ENCODE measurements around the gene ARFGEF2. TPM values are rescaled to one million over a fixed set of nuclear protein-coding genes. Genes with fewer than 3 reads are reported as not detected.

ARFGEF2 gene
- polyA plus RNA-seq, 4 donors, result 10.8 to 36.1 (median 14.2) TPM

GRCh38 chr20:48919336-48919881, 2.1 kb upstream of the ARFGEF2 start:
- Histone ChIP-seq H3K27ac (ENCODE audit: low read depth in 1 of 3, low read length in 2 of 3) (peak overlapping the region in 1 of 3 donors; percentile 98), H3K36me3 (ENCODE audit: control insufficient read depth in 3 of 3, insufficient read depth in 2 of 3, low read depth in 1 of 3, low read length in 3 of 3) (no peaks in the 10 kb centered on the region), H3K4me1 (ENCODE audit: control insufficient read depth in 3 of 3, insufficient read depth in 2 of 3, low read depth in 1 of 3, low read length in 2 of 3) (peaks cover 0 to 25% (median 8%) of the 10 kb centered on the region in 3 donors), H3K27me3 (ENCODE audit: control insufficient read depth in 3 of 3, insufficient read depth in 3 of 3, low read length in 3 of 3) (no peaks in the 10 kb centered on the region), H3K9me3 (ENCODE audit: control insufficient read depth in 2 of 2, insufficient read depth in 1 of 2, low read depth in 1 of 2, low read length in 1 of 2) (no peaks in the 10 kb centered on the region), H3K4me3 (ENCODE audit: low read depth in 1 of 3, low read length in 3 of 3) (no peak overlapping the region)
- FAIRE-seq, result no peak
- WGBS, 3 donors, result 75 to 90% (median 85%) methylated on average over 6 of the region's 6 CpGs
- DNase-seq, result no peak

GRCh38 chr20:48919882-48920526, 1.5 kb upstream of the ARFGEF2 start:
- no peak for FAIRE-seq
- Histone ChIP-seq H3K36me3 (ENCODE audit: control insufficient read depth in 3 of 3, insufficient read depth in 2 of 3, low read depth in 1 of 3, low read length in 3 of 3) (no peaks in the 10 kb centered on the region), H3K4me1 (ENCODE audit: control insufficient read depth in 3 of 3, insufficient read depth in 2 of 3, low read depth in 1 of 3, low read length in 2 of 3) (peaks cover 0 to 28% (median 9%) of the 10 kb centered on the region in 3 donors), H3K27ac (ENCODE audit: low read depth in 1 of 3, low read length in 2 of 3) (peak overlapping the region in 2 of 3 donors; percentile 9 to 98), H3K4me3 (ENCODE audit: low read depth in 1 of 3, low read length in 3 of 3) (no peak overlapping the region), H3K27me3 (ENCODE audit: control insufficient read depth in 3 of 3, insufficient read depth in 3 of 3, low read length in 3 of 3) (no peaks in the 10 kb centered on the region), H3K9me3 (ENCODE audit: control insufficient read depth in 2 of 2, insufficient read depth in 1 of 2, low read depth in 1 of 2, low read length in 1 of 2) (no peaks in the 10 kb centered on the region)
- DNase-seq, result peak; percentile 60 to 79
- WGBS, 3 donors, result 50 to 66% (median 60%) methylated on average over 5 of the region's 5 CpGs

GRCh38 chr20:48920527-48921167, 864 bp upstream of the ARFGEF2 start:
- peak overlapping the region; percentile 87 to 90 (median 89) for H3K4me3 ChIP-seq (ENCODE audit: low read depth in 1 of 3, low read length in 3 of 3)
- H3K27ac ChIP-seq (ENCODE audit: low read depth in 1 of 3, low read length in 2 of 3), result peak overlapping the region; percentile 98 to 99 (median 99)
- no peaks in the 10 kb centered on the region for H3K36me3 ChIP-seq (ENCODE audit: control insufficient read depth in 3 of 3, insufficient read depth in 2 of 3, low read depth in 1 of 3, low read length in 3 of 3)
- DNase-seq, result no peak
- WGBS, 3 donors, result 18 to 23% (median 22%) methylated on average over 10 of the region's 10 CpGs
- no peaks in the 10 kb centered on the region for H3K9me3 ChIP-seq (ENCODE audit: control insufficient read depth in 2 of 2, insufficient read depth in 1 of 2, low read depth in 1 of 2, low read length in 1 of 2)
- FAIRE-seq, result no peak
- peaks cover 2 to 32% (median 13%) of the 10 kb centered on the region in 3 donors for H3K4me1 ChIP-seq (ENCODE audit: control insufficient read depth in 3 of 3, insufficient read depth in 2 of 3, low read depth in 1 of 3, low read length in 2 of 3)
- no peaks in the 10 kb centered on the region for H3K27me3 ChIP-seq (ENCODE audit: control insufficient read depth in 3 of 3, insufficient read depth in 3 of 3, low read length in 3 of 3)

GRCh38 chr20:48921883-48922820, 641 bp downstream of the ARFGEF2 start:
- WGBS, 3 donors, result 5 to 8% (median 5%) methylated on average over 29 to 34 of the region's 34 CpGs
- FAIRE-seq, result no peak

GRCh38 chr20:48923149-48923718, 1.7 kb downstream of the ARFGEF2 start:
- Histone ChIP-seq H3K36me3 (ENCODE audit: control insufficient read depth in 3 of 3, insufficient read depth in 2 of 3, low read depth in 1 of 3, low read length in 3 of 3) (peaks cover 0 to 3% (median 0%) of the 10 kb centered on the region in 3 donors), H3K9me3 (ENCODE audit: control insufficient read depth in 2 of 2, insufficient read depth in 1 of 2, low read depth in 1 of 2, low read length in 1 of 2) (no peaks in the 10 kb centered on the region), H3K4me1 (ENCODE audit: control insufficient read depth in 3 of 3, insufficient read depth in 2 of 3, low read depth in 1 of 3, low read length in 2 of 3) (peaks cover 2 to 42% (median 15%) of the 10 kb centered on the region in 3 donors), H3K27me3 (ENCODE audit: control insufficient read depth in 3 of 3, insufficient read depth in 3 of 3, low read length in 3 of 3) (no peaks in the 10 kb centered on the region), H3K27ac (ENCODE audit: low read depth in 1 of 3, low read length in 2 of 3) (peak overlapping the region; percentile 24 to 99 (median 98)), H3K4me3 (ENCODE audit: low read depth in 1 of 3, low read length in 3 of 3) (peak overlapping the region in 2 of 3 donors; percentile 87 to 90)
- DNase-seq (peak; percentile 45 to 66), FAIRE-seq (no peak)
- WGBS, 3 donors, result 14 to 39% (median 14%) methylated on average over 4 of the region's 4 CpGs

More at GRCh38 chr20:48921883-48922820, 641 bp downstream of the ARFGEF2 start:
- Histone ChIP-seq H3K4me1 (ENCODE audit: control insufficient read depth in 3 of 3, insufficient read depth in 2 of 3, low read depth in 1 of 3, low read length in 2 of 3) (peaks cover 2 to 42% (median 15%) of the 10 kb centered on the region in 3 donors), H3K9me3 (ENCODE audit: control insufficient read depth in 2 of 2, insufficient read depth in 1 of 2, low read depth in 1 of 2, low read length in 1 of 2) (no peaks in the 10 kb centered on the region), H3K27me3 (ENCODE audit: control insufficient read depth in 3 of 3, insufficient read depth in 3 of 3, low read length in 3 of 3) (no peaks in the 10 kb centered on the region), H3K4me3 (ENCODE audit: low read depth in 1 of 3, low read length in 3 of 3) (peak overlapping the region; percentile 87 to 90 (median 89)), H3K27ac (ENCODE audit: low read depth in 1 of 3, low read length in 2 of 3) (peak overlapping the region; percentile 98 to 99 (median 99)), H3K36me3 (ENCODE audit: control insufficient read depth in 3 of 3, insufficient read depth in 2 of 3, low read depth in 1 of 3, low read length in 3 of 3) (peaks cover 0 to 3% (median 0%) of the 10 kb centered on the region in 3 donors)
- DNase-seq, result peak in 1 of 2 donors; percentile 63

- FAIRE-seq (no peak), DNase-seq (no peak)
- H3K4me3 ChIP-seq (ENCODE audit: low read depth in 1 of 3, low read length in 3 of 3), result no peak overlapping the region
- peaks cover 0 to 3% (median 0%) of the 10 kb centered on the region in 3 donors for H3K36me3 ChIP-seq (ENCODE audit: control insufficient read depth in 3 of 3, insufficient read depth in 2 of 3, low read depth in 1 of 3, low read length in 3 of 3)
- H3K27me3 ChIP-seq (ENCODE audit: control insufficient read depth in 3 of 3, insufficient read depth in 3 of 3, low read length in 3 of 3), result no peaks in the 10 kb centered on the region
- 26 to 42% (median 34%) methylated on average over 3 of the region's 3 CpGs for WGBS, 3 donors
- peak overlapping the region; percentile 36 to 84 (median 72) for H3K27ac ChIP-seq (ENCODE audit: low read depth in 1 of 3, low read length in 2 of 3)
- peaks cover 2 to 38% (median 21%) of the 10 kb centered on the region in 3 donors for H3K4me1 ChIP-seq (ENCODE audit: control insufficient read depth in 3 of 3, insufficient read depth in 2 of 3, low read depth in 1 of 3, low read length in 2 of 3)
- no peaks in the 10 kb centered on the region for H3K9me3 ChIP-seq (ENCODE audit: control insufficient read depth in 2 of 2, insufficient read depth in 1 of 2, low read depth in 1 of 2, low read length in 1 of 2)
These were observed 3.2 kb downstream of the ARFGEF2 start for GRCh38 chr20:48924756-48925109.

GRCh38 chr20:48926267-48926666, 4.8 kb downstream of the ARFGEF2 start:
- FAIRE-seq, result no peak
- H3K4me1 ChIP-seq (ENCODE audit: control insufficient read depth in 3 of 3, insufficient read depth in 2 of 3, low read depth in 1 of 3, low read length in 2 of 3), result peaks cover 14 to 34% (median 21%) of the 10 kb centered on the region in 3 donors
- WGBS, 3 donors, result 87 to 91% (median 87%) methylated on average over 3 of the region's 3 CpGs
- peaks cover 0 to 3% (median 0%) of the 10 kb centered on the region in 3 donors for H3K36me3 ChIP-seq (ENCODE audit: control insufficient read depth in 3 of 3, insufficient read depth in 2 of 3, low read depth in 1 of 3, low read length in 3 of 3)
- H3K4me3 ChIP-seq (ENCODE audit: low read depth in 1 of 3, low read length in 3 of 3), result no peak overlapping the region
- no peak overlapping the region for H3K27ac ChIP-seq (ENCODE audit: low read depth in 1 of 3, low read length in 2 of 3)
- H3K27me3 ChIP-seq (ENCODE audit: control insufficient read depth in 3 of 3, insufficient read depth in 3 of 3, low read length in 3 of 3), result no peaks in the 10 kb centered on the region
- H3K9me3 ChIP-seq (ENCODE audit: control insufficient read depth in 2 of 2, insufficient read depth in 1 of 2, low read depth in 1 of 2, low read length in 1 of 2), result no peaks in the 10 kb centered on the region
- DNase-seq, result no peak

Data from small intestine (tissue), 7 donors.